Stimulated activated CD8-positive, alpha-beta memory T cell treated with anti-CD3 and anti-CD28 coated beads, Interleukin-15, amount 100 ng/mL, for 4 hours (primary cell): Measurements from ENCODE around the gene TSPOAP1.

Experiments
- DNase-seq, 2 donors: peaks; one replicate each; pipeline ENCODE4 v3.0.0-alpha.2; 2020; ENCODE audit warnings: low read depth in 2 of 2

Gene TSPOAP1

DNA sequence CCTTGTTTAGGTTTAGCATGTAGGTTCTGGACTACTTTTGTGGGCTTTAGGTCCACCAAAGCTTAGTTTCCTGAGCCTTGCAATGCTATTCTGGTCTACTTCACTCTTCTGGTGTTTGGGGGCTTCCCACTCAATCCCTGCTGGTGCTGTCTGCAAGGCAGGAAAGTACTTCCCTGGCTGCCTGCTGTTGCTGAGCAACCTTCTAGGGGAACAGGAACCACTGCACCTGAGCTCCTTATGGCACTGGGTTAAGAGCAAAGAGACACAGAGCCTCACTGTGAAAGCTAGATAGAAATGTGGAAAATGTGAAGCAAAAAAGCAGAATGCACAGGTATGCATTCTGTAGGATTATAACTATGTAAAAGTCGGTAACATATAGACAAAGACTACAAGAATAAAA is 64.8 kb downstream of the TSPOAP1 start:
- DNase-seq = no peak

DNA sequence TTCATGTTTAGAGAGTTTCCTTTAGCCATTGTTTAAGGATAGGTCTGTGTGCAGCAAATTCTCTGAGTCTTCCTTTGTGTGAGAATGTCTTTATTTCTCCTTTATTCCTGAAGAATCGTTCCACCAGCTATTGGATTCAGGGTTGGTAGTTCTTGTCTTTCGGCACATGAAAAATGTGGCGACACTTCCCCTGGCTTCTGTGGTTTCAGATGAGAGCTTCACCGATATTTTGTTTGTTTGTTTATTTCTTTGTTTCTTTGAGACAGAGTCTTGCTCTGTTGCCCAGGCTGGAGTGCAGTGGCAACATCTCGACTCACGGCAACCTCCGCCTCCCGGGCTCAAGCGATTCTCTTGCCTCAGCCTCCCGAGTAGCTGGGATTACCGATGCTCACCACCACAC is 66.4 kb downstream of the TSPOAP1 start:
- no peak for DNase-seq

DNA sequence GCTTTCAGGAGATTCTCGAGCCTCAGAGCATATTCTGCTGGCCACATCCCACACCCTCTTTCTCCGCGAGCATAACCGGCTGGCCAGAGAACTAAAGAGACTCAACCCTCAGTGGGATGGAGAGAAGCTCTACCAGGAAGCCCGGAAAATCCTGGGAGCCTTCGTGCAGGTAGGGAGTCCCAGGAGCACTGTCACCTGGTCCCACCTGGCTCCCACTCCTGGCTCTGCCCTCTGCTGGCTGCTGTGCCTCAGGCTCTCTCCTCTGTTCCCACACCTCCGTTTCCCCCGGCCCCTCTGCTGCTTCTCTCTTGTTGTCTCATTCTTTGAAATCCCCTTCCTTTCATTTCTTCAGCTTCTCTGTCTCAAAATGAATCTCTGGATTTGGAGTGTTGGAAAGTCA is 73.8 kb downstream of the TSPOAP1 start:
- DNase-seq = no peak

- no peak for DNase-seq
Observed at GRCh38 chr17:58253082-58253481, 75.5 kb downstream of the TSPOAP1 start.

- no peak for DNase-seq
Observed at GRCh38 chr17:58252141-58252540, 76.5 kb downstream of the TSPOAP1 start.
